ENCODE measurements around the gene MEIOB.
"Not testable (repeated sequence)": the region's sequence is repeated elsewhere in the genome, so short reads cannot be mapped to it uniquely, and the experiment has no call there.

The MEIOB gene

GRCh38 chr16:1907226-1907860 is 35.4 kb upstream of the MEIOB start:
- DNase-seq (ENCODE audit: low spot score): no peak

GRCh38 chr16:1906846-1907165 is 34.8 kb upstream of the MEIOB start:
- DNase-seq (ENCODE audit: low spot score): no peak

- no peak for DNase-seq (ENCODE audit: low spot score)
Measured at GRCh38 chr16:1906055-1906845, 34.3 kb upstream of the MEIOB start.

GRCh38 chr16:1903845-1904840 is 32.2 kb upstream of the MEIOB start:
- DNase-seq (ENCODE audit: low spot score): no peak

- DNase-seq (ENCODE audit: low spot score): no peak
Measured at GRCh38 chr16:1903220-1903574, 31.2 kb upstream of the MEIOB start.

GRCh38 chr16:1902547-1903219 is 30.7 kb upstream of the MEIOB start:
- no peak for DNase-seq (ENCODE audit: low spot score)

GRCh38 chr16:1900452-1900774 is 28.4 kb upstream of the MEIOB start:
- no peak for DNase-seq (ENCODE audit: low spot score)

- DNase-seq (ENCODE audit: low spot score): no peak
Measured at GRCh38 chr16:1899641-1900451, 27.9 kb upstream of the MEIOB start.

- DNase-seq (ENCODE audit: low spot score): not testable (repeated sequence)
Measured at GRCh38 chr16:1897692-1898091, 25.7 kb upstream of the MEIOB start.

- DNase-seq (ENCODE audit: low spot score): no peak
Measured at GRCh38 chr16:1895949-1896675, 24.1 kb upstream of the MEIOB start.

- no peak for DNase-seq (ENCODE audit: low spot score)
Measured at GRCh38 chr16:1895068-1895467, 23.1 kb upstream of the MEIOB start.

GRCh38 chr16:1890708-1891050 is 18.7 kb upstream of the MEIOB start:
- no peak for DNase-seq (ENCODE audit: low spot score)

GRCh38 chr16:1890024-1890707 is 18.2 kb upstream of the MEIOB start:
- no peak for DNase-seq (ENCODE audit: low spot score)

GRCh38 chr16:1887711-1888354 is 15.9 kb upstream of the MEIOB start:
- no peak for DNase-seq (ENCODE audit: low spot score)

- no peak for DNase-seq (ENCODE audit: low spot score)
Measured at GRCh38 chr16:1884889-1885288, 12.9 kb upstream of the MEIOB start.

- DNase-seq (ENCODE audit: low spot score): no peak
Measured at GRCh38 chr16:1884155-1884760, 12.3 kb upstream of the MEIOB start.

GRCh38 chr16:1881172-1881571 is 9.2 kb upstream of the MEIOB start:
- DNase-seq (ENCODE audit: low spot score): not testable (repeated sequence)

- DNase-seq (ENCODE audit: low spot score): no peak
Measured at GRCh38 chr16:1879477-1879876, 7.5 kb upstream of the MEIOB start.

- DNase-seq (ENCODE audit: low spot score): no peak
Measured at GRCh38 chr16:1878256-1878655, 6.3 kb upstream of the MEIOB start.
